HepG2 (cell line): ENCODE data around the gene CDC42EP1. TPM values are rescaled to one million over a fixed set of nuclear protein-coding genes. Genes with fewer than 3 reads are reported as not detected.

Source experiments
- ATF7-NPFF ChIP-seq: sonication (generic); formaldehyde crosslinking; IDR thresholded peaks from 2 replicates; pipeline ENCODE4 v1.8.1; 2023; ENCODE audit warnings: mild to moderate bottlenecking, low read depth, missing genetic modification reagents, moderate library complexity
- DMAP1 ChIP-seq: IDR thresholded peaks from 2 replicates; pipeline ENCODE4 v1.6.1; 2016
- GABPA ChIP-seq, 2 experiments: IDR thresholded peaks; 2 replicates each; pipeline ENCODE4 v1.6.1; 2011 to 2016; ENCODE audit warnings: low read depth in 2 of 2, low read length in 1 of 2, missing biosample characterization in 1 of 2, missing genetic modification characterization in 1 of 2
- KLF12 ChIP-seq: sonication (generic); formaldehyde crosslinking; IDR thresholded peaks from 2 replicates; pipeline ENCODE4 v1.4.0; 2020; ENCODE audit warnings: missing genetic modification reagents, borderline replicate concordance
- PHF5A ChIP-seq: IDR thresholded peaks from one replicate; pipeline ENCODE4 v1.6.1; 2018; ENCODE audit warnings: low read depth, missing genetic modification reagents; ENCODE audit not compliant: unreplicated experiment
- POLR2A ChIP-seq, 2 experiments: IDR thresholded peaks; 2 replicates each; pipeline ENCODE4 v1.6.1; 2011; ENCODE audit warnings: low read depth in 2 of 2, low read length in 2 of 2, mild to moderate bottlenecking in 1 of 2, moderate library complexity in 1 of 2; ENCODE audit not compliant: insufficient read depth in 1 of 2
- ZBTB8A ChIP-seq: sonication (generic); formaldehyde crosslinking; IDR thresholded peaks from 2 replicates; pipeline ENCODE4 v1.4.0; 2020; ENCODE audit warnings: mild to moderate bottlenecking, low read depth, missing genetic modification reagents, borderline replicate concordance
- ZNF329 ChIP-seq: sonication (generic); formaldehyde crosslinking; IDR thresholded peaks from 2 replicates; pipeline ENCODE4 v1.9.0; 2021; ENCODE audit warnings: low read depth, mild to moderate bottlenecking, missing genetic modification reagents
- ZNF530 ChIP-seq: sonication (generic); formaldehyde crosslinking; IDR thresholded peaks from 2 replicates; pipeline ENCODE4 v1.5.0; 2020; ENCODE audit warnings: low read depth, mild to moderate bottlenecking, missing genetic modification reagents
- ZNF569 ChIP-seq: sonication (generic); formaldehyde crosslinking; IDR thresholded peaks from 2 replicates; pipeline ENCODE4 v1.5.0; 2020; ENCODE audit warnings: mild to moderate bottlenecking, missing genetic modification reagents, moderate library complexity, borderline replicate concordance
- ZNF841 ChIP-seq: sonication (generic); formaldehyde crosslinking; IDR thresholded peaks from 2 replicates; pipeline ENCODE4 v1.8.1; 2023; ENCODE audit warnings: missing genetic modification reagents, borderline replicate concordance
- polyA plus RNA-seq, 8 experiments: library from polyadenylated mRNA; depleted of rRNA in 3 of 8; stranded (reverse) in 7 of 8; unstranded in 1 of 8; fragments of >200 nt; fragmentation: Illumina TruSeq in 4 of 8; extraction: Trizol in 4 of 8; gene quantifications; 2 replicates each; pipeline versions ENCODE4 v1.2.1 to v1.2.3, GENCODE V29; 2011 to 2016; ENCODE audit warnings: low read depth in 4 of 8, missing spikeins in 1 of 8, mixed read lengths in 1 of 8; ENCODE audit not compliant: insufficient read depth in 1 of 8
- total RNA-seq, 5 experiments: library from RNA; depleted of rRNA; stranded (reverse); fragments of >200 nt; fragmentation: Illumina TruSeq; extraction: Trizol; gene quantifications; 2 replicates each; pipeline ENCODE4 v1.2.3, GENCODE V29; 2016; ENCODE audit warnings: low read depth in 1 of 5
- TF ChIP-seq, protein P1 (sequence below): sonication (generic); formaldehyde crosslinking; IDR thresholded peaks from 2 replicates; pipeline ENCODE4 v1.4.0; 2020; ENCODE audit warnings: mild to moderate bottlenecking, missing genetic modification reagents
- TF ChIP-seq, protein P2 (sequence below): sonication (generic); formaldehyde crosslinking; IDR thresholded peaks from 2 replicates; pipeline ENCODE4 v1.4.0; 2020; ENCODE audit warnings: missing genetic modification reagents
- TF ChIP-seq, protein P3 (sequence below): sonication (generic); formaldehyde crosslinking; IDR thresholded peaks from 2 replicates; pipeline ENCODE4 v1.5.0; 2020; ENCODE audit warnings: mild to moderate bottlenecking, missing genetic modification reagents, borderline replicate concordance
- TF ChIP-seq, protein P4 (sequence below): IDR thresholded peaks from 2 replicates; pipeline ENCODE4 v1.6.1; 2016; ENCODE audit warnings: mild to moderate bottlenecking
- TF ChIP-seq, protein P5 (sequence below): sonication (generic); formaldehyde crosslinking; IDR thresholded peaks from 2 replicates; pipeline ENCODE4 v1.4.0; 2020; ENCODE audit warnings: missing genetic modification reagents

The CDC42EP1 gene
- total and polyA plus RNA-seq, 2 of the 13 experiments (the other 11 are each of a cell fraction or from before 2014, with no cell fraction given) = 17.1 to 29.5 TPM

DNA sequence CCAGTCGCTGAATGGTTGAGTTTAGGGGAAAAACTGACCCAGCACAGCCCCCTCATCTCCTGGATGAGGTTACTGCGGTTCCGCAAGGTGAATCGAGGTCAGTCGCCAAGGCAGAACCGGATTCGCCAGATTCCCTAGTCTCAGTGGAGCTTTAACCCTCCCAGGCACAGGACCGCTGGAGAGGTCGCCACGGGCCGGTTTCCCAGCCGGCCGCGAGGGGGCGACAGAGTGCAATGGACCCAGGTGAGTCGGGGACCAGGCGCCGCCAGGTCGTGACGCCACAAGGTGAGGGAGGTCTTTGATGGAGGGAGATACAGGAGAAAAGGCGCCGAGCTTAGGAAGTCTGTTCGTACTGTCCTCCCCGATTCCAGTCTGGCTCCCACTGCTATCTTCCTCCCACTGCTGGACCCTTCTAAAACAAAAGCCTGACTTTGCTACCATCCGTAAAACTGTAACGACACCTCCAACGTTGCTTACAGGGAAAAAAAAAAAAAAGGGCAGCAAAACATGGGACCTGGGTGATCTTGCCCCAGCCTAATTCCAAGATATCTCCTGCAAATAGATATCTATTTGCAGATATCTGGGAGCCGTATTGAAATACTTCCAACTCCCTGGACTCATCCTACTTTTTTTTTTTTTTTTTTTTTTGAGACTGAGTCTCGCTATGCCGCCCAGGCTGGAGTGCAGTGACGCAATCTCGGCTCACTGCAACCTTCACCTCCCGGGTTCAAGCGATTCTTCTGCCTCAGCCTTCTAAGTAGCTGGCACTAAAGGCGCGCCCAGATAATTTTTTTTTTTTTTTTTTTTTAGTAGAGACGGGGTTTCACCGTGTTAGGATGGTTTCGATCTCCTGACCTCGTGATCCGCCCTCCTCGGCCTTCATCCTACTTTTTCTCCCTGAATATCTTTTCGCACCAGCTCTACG is 47.0 kb downstream of the CDC42EP1 start (continued):
- TF ChIP-seq, protein P1, sequence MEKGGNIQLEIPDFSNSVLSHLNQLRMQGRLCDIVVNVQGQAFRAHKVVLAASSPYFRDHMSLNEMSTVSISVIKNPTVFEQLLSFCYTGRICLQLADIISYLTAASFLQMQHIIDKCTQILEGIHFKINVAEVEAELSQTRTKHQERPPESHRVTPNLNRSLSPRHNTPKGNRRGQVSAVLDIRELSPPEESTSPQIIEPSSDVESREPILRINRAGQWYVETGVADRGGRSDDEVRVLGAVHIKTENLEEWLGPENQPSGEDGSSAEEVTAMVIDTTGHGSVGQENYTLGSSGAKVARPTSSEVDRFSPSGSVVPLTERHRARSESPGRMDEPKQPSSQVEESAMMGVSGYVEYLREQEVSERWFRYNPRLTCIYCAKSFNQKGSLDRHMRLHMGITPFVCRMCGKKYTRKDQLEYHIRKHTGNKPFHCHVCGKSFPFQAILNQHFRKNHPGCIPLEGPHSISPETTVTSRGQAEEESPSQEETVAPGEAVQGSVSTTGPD = no peak
- TF ChIP-seq ZNF569 (CRISPR knock-in tag) = no peak
- no peak for TF ChIP-seq ZNF329 (CRISPR knock-in tag)
- no peak for TF ChIP-seq PHF5A (CRISPR knock-in tag)
- no peak for TF ChIP-seq ZBTB8A
- TF ChIP-seq, protein P2, sequence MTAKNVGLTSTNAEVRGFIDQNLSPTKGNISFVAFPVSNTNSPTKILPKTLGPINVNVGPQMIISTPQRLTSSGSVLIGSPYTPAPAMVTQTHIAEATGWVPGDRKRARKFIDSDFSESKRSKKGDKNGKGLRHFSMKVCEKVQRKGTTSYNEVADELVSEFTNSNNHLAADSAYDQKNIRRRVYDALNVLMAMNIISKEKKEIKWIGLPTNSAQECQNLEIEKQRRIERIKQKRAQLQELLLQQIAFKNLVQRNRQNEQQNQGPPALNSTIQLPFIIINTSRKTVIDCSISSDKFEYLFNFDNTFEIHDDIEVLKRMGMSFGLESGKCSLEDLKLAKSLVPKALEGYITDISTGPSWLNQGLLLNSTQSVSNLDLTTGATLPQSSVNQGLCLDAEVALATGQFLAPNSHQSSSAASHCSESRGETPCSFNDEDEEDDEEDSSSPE (CRISPR knock-in tag) = 0 out of 2 replicates have a peak, but pooled peaks have one; percentile 42
- TF ChIP-seq, protein P3, sequence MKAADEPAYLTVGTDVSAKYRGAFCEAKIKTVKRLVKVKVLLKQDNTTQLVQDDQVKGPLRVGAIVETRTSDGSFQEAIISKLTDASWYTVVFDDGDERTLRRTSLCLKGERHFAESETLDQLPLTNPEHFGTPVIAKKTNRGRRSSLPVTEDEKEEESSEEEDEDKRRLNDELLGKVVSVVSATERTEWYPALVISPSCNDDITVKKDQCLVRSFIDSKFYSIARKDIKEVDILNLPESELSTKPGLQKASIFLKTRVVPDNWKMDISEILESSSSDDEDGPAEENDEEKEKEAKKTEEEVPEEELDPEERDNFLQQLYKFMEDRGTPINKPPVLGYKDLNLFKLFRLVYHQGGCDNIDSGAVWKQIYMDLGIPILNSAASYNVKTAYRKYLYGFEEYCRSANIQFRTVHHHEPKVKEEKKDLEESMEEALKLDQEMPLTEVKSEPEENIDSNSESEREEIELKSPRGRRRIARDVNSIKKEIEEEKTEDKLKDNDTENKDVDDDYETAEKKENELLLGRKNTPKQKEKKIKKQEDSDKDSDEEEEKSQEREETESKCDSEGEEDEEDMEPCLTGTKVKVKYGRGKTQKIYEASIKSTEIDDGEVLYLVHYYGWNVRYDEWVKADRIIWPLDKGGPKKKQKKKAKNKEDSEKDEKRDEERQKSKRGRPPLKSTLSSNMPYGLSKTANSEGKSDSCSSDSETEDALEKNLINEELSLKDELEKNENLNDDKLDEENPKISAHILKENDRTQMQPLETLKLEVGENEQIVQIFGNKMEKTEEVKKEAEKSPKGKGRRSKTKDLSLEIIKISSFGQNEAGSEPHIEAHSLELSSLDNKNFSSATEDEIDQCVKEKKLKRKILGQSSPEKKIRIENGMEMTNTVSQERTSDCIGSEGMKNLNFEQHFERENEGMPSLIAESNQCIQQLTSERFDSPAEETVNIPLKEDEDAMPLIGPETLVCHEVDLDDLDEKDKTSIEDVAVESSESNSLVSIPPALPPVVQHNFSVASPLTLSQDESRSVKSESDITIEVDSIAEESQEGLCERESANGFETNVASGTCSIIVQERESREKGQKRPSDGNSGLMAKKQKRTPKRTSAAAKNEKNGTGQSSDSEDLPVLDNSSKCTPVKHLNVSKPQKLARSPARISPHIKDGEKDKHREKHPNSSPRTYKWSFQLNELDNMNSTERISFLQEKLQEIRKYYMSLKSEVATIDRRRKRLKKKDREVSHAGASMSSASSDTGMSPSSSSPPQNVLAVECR (CRISPR knock-in tag) = peak; percentile 39; the same call in 1 of the 2 replicates
- TF ChIP-seq, protein P4, sequence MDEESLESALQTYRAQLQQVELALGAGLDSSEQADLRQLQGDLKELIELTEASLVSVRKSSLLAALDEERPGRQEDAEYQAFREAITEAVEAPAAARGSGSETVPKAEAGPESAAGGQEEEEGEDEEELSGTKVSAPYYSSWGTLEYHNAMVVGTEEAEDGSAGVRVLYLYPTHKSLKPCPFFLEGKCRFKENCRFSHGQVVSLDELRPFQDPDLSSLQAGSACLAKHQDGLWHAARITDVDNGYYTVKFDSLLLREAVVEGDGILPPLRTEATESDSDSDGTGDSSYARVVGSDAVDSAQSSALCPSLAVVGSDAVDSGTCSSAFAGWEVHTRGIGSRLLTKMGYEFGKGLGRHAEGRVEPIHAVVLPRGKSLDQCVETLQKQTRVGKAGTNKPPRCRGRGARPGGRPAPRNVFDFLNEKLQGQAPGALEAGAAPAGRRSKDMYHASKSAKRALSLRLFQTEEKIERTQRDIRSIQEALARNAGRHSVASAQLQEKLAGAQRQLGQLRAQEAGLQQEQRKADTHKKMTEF (CRISPR knock-in tag) = peak; percentile 57
- TF ChIP-seq ZNF841 (CRISPR knock-in tag) = no peak
- TF ChIP-seq DMAP1 (CRISPR knock-in tag) = no peak
- TF ChIP-seq POLR2A (IDR thresholded peaks at IDR 0.05; ENCODE audit: insufficient read depth in 1 of 2, low read depth in 2 of 2, low read length in 2 of 2) = no peak
- TF ChIP-seq, protein P5, sequence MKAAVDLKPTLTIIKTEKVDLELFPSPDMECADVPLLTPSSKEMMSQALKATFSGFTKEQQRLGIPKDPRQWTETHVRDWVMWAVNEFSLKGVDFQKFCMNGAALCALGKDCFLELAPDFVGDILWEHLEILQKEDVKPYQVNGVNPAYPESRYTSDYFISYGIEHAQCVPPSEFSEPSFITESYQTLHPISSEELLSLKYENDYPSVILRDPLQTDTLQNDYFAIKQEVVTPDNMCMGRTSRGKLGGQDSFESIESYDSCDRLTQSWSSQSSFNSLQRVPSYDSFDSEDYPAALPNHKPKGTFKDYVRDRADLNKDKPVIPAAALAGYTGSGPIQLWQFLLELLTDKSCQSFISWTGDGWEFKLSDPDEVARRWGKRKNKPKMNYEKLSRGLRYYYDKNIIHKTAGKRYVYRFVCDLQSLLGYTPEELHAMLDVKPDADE = no peak
- no peak for TF ChIP-seq GABPA (IDR thresholded peaks at IDR 0.05; ENCODE audit: low read depth, low read length)
- peak; percentile 67 for TF ChIP-seq GABPA (CRISPR knock-in tag; IDR thresholded peaks at IDR 0.05; ENCODE audit: low read depth)
- TF ChIP-seq KLF12 (CRISPR knock-in tag) = no peak
- TF ChIP-seq ATF7-NPFF (CRISPR knock-in tag) = no peak
- TF ChIP-seq ZNF530 = no peak
